ENCODE measurements around the gene ZNF217.
"Not testable (repeated sequence)": the region's sequence is repeated elsewhere in the genome, so short reads cannot be mapped to it uniquely, and the experiment has no call there.

ZNF217 gene

GRCh38 chr20:53568351-53568750, 25.3 kb downstream of the ZNF217 start:
- DNase-seq (ENCODE audit: low read depth), result no peak

- no peak for DNase-seq (ENCODE audit: low read depth)
These were observed 26.2 kb downstream of the ZNF217 start for GRCh38 chr20:53567379-53567917.

- DNase-seq (ENCODE audit: low read depth), result not testable (repeated sequence)
These were observed 27.0 kb downstream of the ZNF217 start for GRCh38 chr20:53566623-53567022.

GRCh38 chr20:53565254-53565653, 28.4 kb downstream of the ZNF217 start:
- DNase-seq (ENCODE audit: low read depth), result no peak

- DNase-seq (ENCODE audit: low read depth), result not testable (repeated sequence)
These were observed 31.4 kb downstream of the ZNF217 start for GRCh38 chr20:53562104-53562764.

GRCh38 chr20:53561505-53561904, 32.1 kb downstream of the ZNF217 start:
- DNase-seq (ENCODE audit: low read depth), result no peak

GRCh38 chr20:53559816-53560215, 33.8 kb downstream of the ZNF217 start:
- no peak for DNase-seq (ENCODE audit: low read depth)

- no peak for DNase-seq (ENCODE audit: low read depth)
These were observed 36.5 kb downstream of the ZNF217 start for GRCh38 chr20:53557130-53557529.

GRCh38 chr20:53556267-53556897, 37.3 kb downstream of the ZNF217 start:
- DNase-seq (ENCODE audit: low read depth), result no peak

GRCh38 chr20:53555816-53556215, 37.8 kb downstream of the ZNF217 start:
- no peak for DNase-seq (ENCODE audit: low read depth)

- no peak for DNase-seq (ENCODE audit: low read depth)
These were observed 38.6 kb downstream of the ZNF217 start for GRCh38 chr20:53555081-53555480.

GRCh38 chr20:53552572-53552893, 41.1 kb downstream of the ZNF217 start:
- not testable (repeated sequence) for DNase-seq (ENCODE audit: low read depth)

- not testable (repeated sequence) for DNase-seq (ENCODE audit: low read depth)
These were observed 41.7 kb downstream of the ZNF217 start for GRCh38 chr20:53551719-53552571.

- no peak for DNase-seq (ENCODE audit: low read depth)
These were observed 43.1 kb downstream of the ZNF217 start for GRCh38 chr20:53550280-53551187.

GRCh38 chr20:53547664-53548239, 45.9 kb downstream of the ZNF217 start:
- no peak for DNase-seq (ENCODE audit: low read depth)

GRCh38 chr20:53539516-53539915, 54.1 kb downstream of the ZNF217 start:
- no peak for DNase-seq (ENCODE audit: low read depth)

- DNase-seq (ENCODE audit: low read depth), result not testable (repeated sequence)
These were observed 57.3 kb downstream of the ZNF217 start for GRCh38 chr20:53536382-53536781.

- no peak for DNase-seq (ENCODE audit: low read depth)
These were observed 57.8 kb downstream of the ZNF217 start for GRCh38 chr20:53535878-53536277.

GRCh38 chr20:53534037-53534436, 59.6 kb downstream of the ZNF217 start:
- DNase-seq (ENCODE audit: low read depth), result no peak

GRCh38 chr20:53533500-53533899, 60.1 kb downstream of the ZNF217 start:
- no peak for DNase-seq (ENCODE audit: low read depth)

GRCh38 chr20:53532654-53533312, 60.9 kb downstream of the ZNF217 start:
- DNase-seq (ENCODE audit: low read depth), result not testable (repeated sequence)
